ENCODE measurements around the gene DNM3. TPM values are rescaled to one million over a fixed set of nuclear protein-coding genes. Genes with fewer than 3 reads are reported as not detected.

The DNM3 gene
- polyA plus RNA-seq, 3 donors, result 0.15 TPM; not detected in 2

- Mint-ChIP-seq H3K27ac (no peak overlapping the region), H3K9me3 (peaks cover 0 to 4% (median 0%) of the 10 kb centered on the region in 7 donors), H3K4me3 (no peak overlapping the region), H3K27me3 (ENCODE audit: low read depth in 3 of 3) (no peaks in the 10 kb centered on the region), H3K36me3 (no peaks in the 10 kb centered on the region), H3K4me1 (no peaks in the 10 kb centered on the region)
- Histone ChIP-seq H2AFZ (ENCODE audit: insufficient read depth, low read depth, low read length, poor library complexity, severe bottlenecking) (no peak overlapping the region), H3K9me3 (replicated peaks in 1 of 2; ENCODE audit: control insufficient read depth in 1 of 2, insufficient read depth in 1 of 2, low read length in 2 of 2) (no peaks in the 10 kb centered on the region), H3K27me3 (ENCODE audit: control insufficient read depth in 2 of 2, insufficient read depth in 2 of 2, low read length in 2 of 2) (no peaks in the 10 kb centered on the region), H3K4me1 (ENCODE audit: control insufficient read depth in 1 of 2, insufficient read depth in 2 of 2, low read length in 2 of 2) (no peaks in the 10 kb centered on the region), H3K27ac (ENCODE audit: low read depth in 1 of 2, low read length in 2 of 2) (no peak overlapping the region), H3K4me3 (replicated peaks in 1 of 3; ENCODE audit: low read depth in 2 of 3, low read length in 3 of 3) (no peak overlapping the region), H3K36me3 (replicated peaks in 1 of 2; ENCODE audit: control insufficient read depth in 1 of 2, insufficient read depth in 2 of 2, low read length in 2 of 2) (no peaks in the 10 kb centered on the region), H3K4me2 (replicated peaks; ENCODE audit: extremely low read depth, low read length, poor library complexity, severe bottlenecking) (no peak overlapping the region), H4K20me1 (ENCODE audit: insufficient read depth, low read length) (no peaks in the 10 kb centered on the region), H3K79me2 (ENCODE audit: insufficient read depth, low read length) (no peaks in the 10 kb centered on the region), H3K9ac (ENCODE audit: insufficient read depth, low read length, poor library complexity, severe bottlenecking) (no peak overlapping the region)
- intact Hi-C loops (cut with micrococcal nuclease), result no loop called here
- TF ChIP-seq CTCF (IDR thresholded peaks at IDR 0.05), result no peak
- DNase-seq, result no peak
- WGBS (ENCODE audit: insufficient coverage), result no CpG with 5 or more reads among the region's 2 CpGs
Observed at GRCh38 chr1:172239901-172240300, 398.6 kb downstream of the DNM3 start.

GRCh38 chr1:172241540-172241939, 400.2 kb downstream of the DNM3 start:
- no peaks in the 10 kb centered on the region for H3K27me3 Mint-ChIP-seq (ENCODE audit: low read depth in 3 of 3)
- Histone ChIP-seq H3K4me2 (replicated peaks; ENCODE audit: extremely low read depth, low read length, poor library complexity, severe bottlenecking) (no peak overlapping the region), H2AFZ (ENCODE audit: insufficient read depth, low read depth, low read length, poor library complexity, severe bottlenecking) (no peak overlapping the region), H3K27me3 (ENCODE audit: control insufficient read depth in 2 of 2, insufficient read depth in 2 of 2, low read length in 2 of 2) (no peaks in the 10 kb centered on the region), H3K36me3 (replicated peaks in 1 of 2; ENCODE audit: control insufficient read depth in 1 of 2, insufficient read depth in 2 of 2, low read length in 2 of 2) (no peaks in the 10 kb centered on the region), H3K4me3 (replicated peaks in 1 of 3; ENCODE audit: low read depth in 2 of 3, low read length in 3 of 3) (no peak overlapping the region), H3K9ac (ENCODE audit: insufficient read depth, low read length, poor library complexity, severe bottlenecking) (no peak overlapping the region), H4K20me1 (ENCODE audit: insufficient read depth, low read length) (no peaks in the 10 kb centered on the region), H3K9me3 (replicated peaks in 1 of 2; ENCODE audit: control insufficient read depth in 1 of 2, insufficient read depth in 1 of 2, low read length in 2 of 2) (peaks cover 0 to 4% of the 10 kb centered on the region in 2 donors), H3K4me1 (ENCODE audit: control insufficient read depth in 1 of 2, insufficient read depth in 2 of 2, low read length in 2 of 2) (no peaks in the 10 kb centered on the region), H3K27ac (ENCODE audit: low read depth in 1 of 2, low read length in 2 of 2) (no peak overlapping the region), H3K79me2 (ENCODE audit: insufficient read depth, low read length) (no peaks in the 10 kb centered on the region)
- intact Hi-C loops (cut with micrococcal nuclease), result no loop called here
- no peaks in the 10 kb centered on the region for H3K36me3 Mint-ChIP-seq
- TF ChIP-seq CTCF (IDR thresholded peaks at IDR 0.05), result no peak
- no peak overlapping the region for H3K4me3 Mint-ChIP-seq
- no peak overlapping the region for H3K27ac Mint-ChIP-seq
- no peak for DNase-seq
- no peaks in the 10 kb centered on the region for H3K4me1 Mint-ChIP-seq
- peaks cover 0 to 4% (median 0%) of the 10 kb centered on the region in 7 donors for H3K9me3 Mint-ChIP-seq
- WGBS (ENCODE audit: insufficient coverage), result 100% methylated on average over 1 of the region's 1 CpG
